ENCODE data around the gene KRTAP12-4.
"Not testable (repeated sequence)": the region's sequence is repeated elsewhere in the genome, so short reads cannot be mapped to it uniquely, and the experiment has no call there.

Gene KRTAP12-4

GRCh38 chr21:44628707-44629391 is 25.6 kb downstream of the KRTAP12-4 start:
- in situ Hi-C loops (cut with HindIII; ENCODE audit: low sequenced_read_pairs) = no loop called here
- no peak for TF ChIP-seq CTCF (IDR thresholded peaks at IDR 0.05; ENCODE audit: low read depth, low read length, missing control alignments)
- no peak for DNase-seq (ENCODE audit: low read depth)
- no peak overlapping the region for H3K4me3 ChIP-seq (ENCODE audit: low read depth, low read length)

GRCh38 chr21:44627831-44628233 is 26.6 kb downstream of the KRTAP12-4 start:
- H3K4me3 ChIP-seq (ENCODE audit: low read depth, low read length); in situ Hi-C loops (cut with HindIII; ENCODE audit: low sequenced_read_pairs); DNase-seq (ENCODE audit: low read depth): not testable (repeated sequence)

- in situ Hi-C loops (cut with HindIII; ENCODE audit: low sequenced_read_pairs); DNase-seq (ENCODE audit: low read depth); H3K4me3 ChIP-seq (ENCODE audit: low read depth, low read length): not testable (repeated sequence)
These were observed 27.2 kb downstream of the KRTAP12-4 start for GRCh38 chr21:44627181-44627822.

GRCh38 chr21:44626673-44627143 is 27.8 kb downstream of the KRTAP12-4 start, which contains the start of gene KRTAP10-9:
Gene KRTAP10-9 (plus strand): TSS chr21:44627093. CDS start chr21:44627172, 79 bp downstream.
- no peak within 1 kb of the TSS for H3K4me3 ChIP-seq (ENCODE audit: low read depth, low read length)
- in situ Hi-C loops (cut with HindIII; ENCODE audit: low sequenced_read_pairs) = no loop called here
- no peak for TF ChIP-seq CTCF (IDR thresholded peaks at IDR 0.05; ENCODE audit: low read depth, low read length, missing control alignments)
- no peak for DNase-seq (ENCODE audit: low read depth)

GRCh38 chr21:44626262-44626661 is 28.2 kb downstream of the KRTAP12-4 start:
- H3K4me3 ChIP-seq (ENCODE audit: low read depth, low read length) = no peak overlapping the region
- no peak for TF ChIP-seq CTCF (IDR thresholded peaks at IDR 0.05; ENCODE audit: low read depth, low read length, missing control alignments)
- in situ Hi-C loops (cut with HindIII; ENCODE audit: low sequenced_read_pairs) = no loop called here
- no peak for DNase-seq (ENCODE audit: low read depth)

GRCh38 chr21:44625756-44626155 is 28.7 kb downstream of the KRTAP12-4 start:
- in situ Hi-C loops (cut with HindIII; ENCODE audit: low sequenced_read_pairs) = no loop called here
- no peak for TF ChIP-seq CTCF (IDR thresholded peaks at IDR 0.05; ENCODE audit: low read depth, low read length, missing control alignments)
- H3K4me3 ChIP-seq (ENCODE audit: low read depth, low read length) = no peak overlapping the region
- no peak for DNase-seq (ENCODE audit: low read depth)

- in situ Hi-C loops (cut with HindIII; ENCODE audit: low sequenced_read_pairs) = no loop called here
- no peak for DNase-seq (ENCODE audit: low read depth)
- H3K4me3 ChIP-seq (ENCODE audit: low read depth, low read length) = no peak overlapping the region
- TF ChIP-seq CTCF (IDR thresholded peaks at IDR 0.05; ENCODE audit: low read depth, low read length, missing control alignments) = no peak
These were observed 30.9 kb downstream of the KRTAP12-4 start for GRCh38 chr21:44623575-44623974.
